Panc1 (cell line): Measurements from ENCODE around the gene FBXO40. TPM values are rescaled to one million over a fixed set of nuclear protein-coding genes. Genes with fewer than 3 reads are reported as not detected.

ENCODE experiments used
- ATAC-seq: fragments of 200-7000 bp; cut with Tn5 transposase; 2 replicates; pipeline ENCODE4 v1.9.1; 2020; ENCODE audit warnings: mild to moderate bottlenecking, moderate library complexity
- BruUV-seq: library from RNA; stranded (reverse); fragments of 400-500 nt; replicated peaks from 2 replicates; lab custom pipeline; 2021; lab: Mats Ljungman, UMichigan
- CTCF ChIA-PET: fragments of 300-600 bp; sonication (Branson Sonifier 250); formaldehyde crosslinking; loops from one replicate; lab custom pipeline; 2022; ENCODE audit warnings: antibody characterized with exemption; lab: Charles Lee
- POLR2A ChIA-PET: fragments of 300-600 bp; sonication (Branson Sonifier 250); formaldehyde crosslinking; loops from one replicate; lab custom pipeline; 2022; ENCODE audit warnings: antibody characterized with exemption; lab: Charles Lee
- DNase-seq: peaks from one replicate; pipeline ENCODE4 v3.0.0-alpha.2; 2010; ENCODE audit warnings: low read depth, low spot score
- H3K27ac ChIP-seq: 2 replicates; pipeline ENCODE4 v1.5.1; 2011; ENCODE audit warnings: mild to moderate bottlenecking, low read length, inconsistent platforms
- H3K27me3 ChIP-seq: fragments of 200-500 bp; sonication (Bioruptor generic); 2 replicates; pipeline ENCODE4 v1.6.0; 2014; ENCODE audit warnings: low read length, inconsistent platforms; ENCODE audit not compliant: control insufficient read depth, insufficient read depth
- H3K36me3 ChIP-seq: fragments of 200-500 bp; sonication (Bioruptor generic); 2 replicates; pipeline ENCODE4 v1.5.1; 2014; ENCODE audit warnings: inconsistent platforms, mild to moderate bottlenecking, low read length, moderate library complexity; ENCODE audit not compliant: control insufficient read depth, insufficient read depth
- H3K4me1 ChIP-seq: 2 replicates; pipeline ENCODE4 v1.5.1; 2011; ENCODE audit warnings: inconsistent platforms, mild to moderate bottlenecking, low read length, moderate library complexity; ENCODE audit not compliant: control insufficient read depth, insufficient read depth
- H3K4me3 ChIP-seq, 2 experiments: 2 replicates each; pipeline ENCODE4 v1.5.1; 2011 to 2012; ENCODE audit warnings: low read depth in 2 of 2, low read length in 2 of 2, mild to moderate bottlenecking in 2 of 2, inconsistent platforms in 1 of 2, moderate library complexity in 1 of 2
- H3K9me3 ChIP-seq: fragments of 200-500 bp; sonication (Bioruptor generic); 2 replicates; pipeline ENCODE4 v1.5.1; 2014; ENCODE audit warnings: low read depth, mild to moderate bottlenecking, inconsistent platforms, low read length, moderate library complexity; ENCODE audit not compliant: control insufficient read depth, insufficient read depth
- CTCF ChIP-seq: fragments of 450-650 bp; IDR thresholded peaks from 2 replicates; pipeline ENCODE4 v1.5.1; 2017; ENCODE audit warnings: mild to moderate bottlenecking
- POLR2AphosphoS5 ChIP-seq: IDR thresholded peaks from 2 replicates; pipeline ENCODE4 v1.6.1; 2012; ENCODE audit warnings: mild to moderate bottlenecking, low read depth, low read length, moderate library complexity
- SIN3A ChIP-seq: IDR thresholded peaks from 2 replicates; pipeline ENCODE4 v1.6.1; 2012; ENCODE audit warnings: low read depth, mild to moderate bottlenecking, low read length, moderate library complexity, borderline replicate concordance; ENCODE audit not compliant: insufficient read depth
- TCF7L2 ChIP-seq: IDR thresholded peaks from 2 replicates; pipeline ENCODE4 v1.6.1; 2011; ENCODE audit warnings: mild to moderate bottlenecking, low read depth, low read length, inconsistent platforms
- in situ Hi-C: cut with HindIII; loops from 2 replicates; pipeline ENCODE4 v1.10.0; 2016; ENCODE audit warnings: low sequenced_read_pairs, low pct_unique_long_range_greater_than_20kb
- intact Hi-C: fragments of 100-400 bp; cut with micrococcal nuclease; formaldehyde crosslinking; loops from one replicate; pipeline ENCODE4 v1.10.0; 2022; ENCODE audit not compliant: unreplicated experiment
- total RNA-seq: library from RNA; stranded (reverse); gene quantifications from one replicate; pipeline ENCODE4 v1.2.1, GENCODE V29; 2021; ENCODE audit not compliant: unreplicated experiment
- TF ChIP-seq, protein P1 (sequence below), 2 experiments: IDR thresholded peaks; 2 replicates each; pipeline ENCODE4 v1.6.1; 2011 to 2012; ENCODE audit warnings: low read depth in 2 of 2, control low read depth in 1 of 2, low read length in 1 of 2, mild to moderate bottlenecking in 1 of 2, moderate library complexity in 1 of 2; ENCODE audit not compliant: insufficient read depth in 1 of 2

Gene FBXO40
- total RNA-seq, 1 experiment from 2014 or later: not detected

DNA sequence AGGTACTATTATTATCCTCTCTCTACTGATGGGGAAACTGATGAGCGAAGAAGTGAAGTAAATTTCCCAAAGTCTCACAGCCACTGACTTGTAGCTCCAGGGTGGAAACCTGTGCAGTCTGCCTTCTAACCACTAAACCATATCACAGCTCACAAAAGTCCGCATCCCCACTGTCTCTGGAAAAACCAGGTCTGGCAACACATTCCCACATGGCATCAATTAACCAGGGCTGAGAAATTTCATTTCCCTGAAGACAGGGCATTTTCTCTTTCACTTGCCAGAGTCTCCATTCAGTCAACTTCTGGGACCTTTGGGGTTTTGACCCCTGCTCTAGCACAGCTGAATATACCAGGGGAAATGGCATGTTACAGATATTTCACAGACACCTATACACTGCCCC lies 26.5 kb downstream of the FBXO40 start:
- H3K36me3 ChIP-seq: no peaks in the 10 kb centered on the region
- in situ Hi-C loops: no loop called here
- intact Hi-C loops: no loop called here
- H3K4me1 ChIP-seq: no peaks in the 10 kb centered on the region
- H3K4me3 ChIP-seq: no peak overlapping the region
- ChIA-PET POLR2A (no interaction called here), CTCF (no interaction called here)
- ATAC-seq (no peak), DNase-seq (no peak)
- BruUV-seq: no TSS peak
- H3K27ac ChIP-seq: no peak overlapping the region
- H3K9me3 ChIP-seq: no peaks in the 10 kb centered on the region
- TF ChIP-seq, protein P1, sequence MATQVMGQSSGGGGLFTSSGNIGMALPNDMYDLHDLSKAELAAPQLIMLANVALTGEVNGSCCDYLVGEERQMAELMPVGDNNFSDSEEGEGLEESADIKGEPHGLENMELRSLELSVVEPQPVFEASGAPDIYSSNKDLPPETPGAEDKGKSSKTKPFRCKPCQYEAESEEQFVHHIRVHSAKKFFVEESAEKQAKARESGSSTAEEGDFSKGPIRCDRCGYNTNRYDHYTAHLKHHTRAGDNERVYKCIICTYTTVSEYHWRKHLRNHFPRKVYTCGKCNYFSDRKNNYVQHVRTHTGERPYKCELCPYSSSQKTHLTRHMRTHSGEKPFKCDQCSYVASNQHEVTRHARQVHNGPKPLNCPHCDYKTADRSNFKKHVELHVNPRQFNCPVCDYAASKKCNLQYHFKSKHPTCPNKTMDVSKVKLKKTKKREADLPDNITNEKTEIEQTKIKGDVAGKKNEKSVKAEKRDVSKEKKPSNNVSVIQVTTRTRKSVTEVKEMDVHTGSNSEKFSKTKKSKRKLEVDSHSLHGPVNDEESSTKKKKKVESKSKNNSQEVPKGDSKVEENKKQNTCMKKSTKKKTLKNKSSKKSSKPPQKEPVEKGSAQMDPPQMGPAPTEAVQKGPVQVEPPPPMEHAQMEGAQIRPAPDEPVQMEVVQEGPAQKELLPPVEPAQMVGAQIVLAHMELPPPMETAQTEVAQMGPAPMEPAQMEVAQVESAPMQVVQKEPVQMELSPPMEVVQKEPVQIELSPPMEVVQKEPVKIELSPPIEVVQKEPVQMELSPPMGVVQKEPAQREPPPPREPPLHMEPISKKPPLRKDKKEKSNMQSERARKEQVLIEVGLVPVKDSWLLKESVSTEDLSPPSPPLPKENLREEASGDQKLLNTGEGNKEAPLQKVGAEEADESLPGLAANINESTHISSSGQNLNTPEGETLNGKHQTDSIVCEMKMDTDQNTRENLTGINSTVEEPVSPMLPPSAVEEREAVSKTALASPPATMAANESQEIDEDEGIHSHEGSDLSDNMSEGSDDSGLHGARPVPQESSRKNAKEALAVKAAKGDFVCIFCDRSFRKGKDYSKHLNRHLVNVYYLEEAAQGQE (IDR thresholded peaks at IDR 0.05; ENCODE audit: insufficient read depth in 1 of 2, low read depth in 2 of 2, low read length in 1 of 2): no peak
- TF ChIP-seq SIN3A: no peak
- TF ChIP-seq POLR2AphosphoS5: no peak
- TF ChIP-seq CTCF: no peak
- TF ChIP-seq TCF7L2: no peak
- peaks cover 7% of the 10 kb centered on the region; the same call in 1 of the 2 replicates for H3K27me3 ChIP-seq

GRCh38 chr3:121621491-121621890 lies 28.3 kb downstream of the FBXO40 start:
- CTCF ChIA-PET: no interaction called here
- POLR2A ChIA-PET: no interaction called here
- H3K27ac ChIP-seq: no peak overlapping the region
- in situ Hi-C loops: no loop called here
- no peaks in the 10 kb centered on the region for H3K4me1 ChIP-seq
- H3K36me3 ChIP-seq: no peaks in the 10 kb centered on the region
- intact Hi-C loops: no loop called here
- DNase-seq: no peak
- H3K9me3 ChIP-seq: no peaks in the 10 kb centered on the region
- no peak overlapping the region for H3K4me3 ChIP-seq
- TF ChIP-seq TCF7L2: no peak
- TF ChIP-seq POLR2AphosphoS5: no peak
- TF ChIP-seq SIN3A: no peak
- TF ChIP-seq, protein P1 (IDR thresholded peaks at IDR 0.05; ENCODE audit: insufficient read depth in 1 of 2, low read depth in 2 of 2, low read length in 1 of 2): no peak
- no peak for TF ChIP-seq CTCF
- H3K27me3 ChIP-seq: peaks cover 7% of the 10 kb centered on the region; the same call in 1 of the 2 replicates
- no TSS peak for BruUV-seq
- ATAC-seq: no peak
